HG02610 (cell line): ENCODE data around the gene PRR13.
"Not testable (repeated sequence)": the region's sequence is repeated elsewhere in the genome, so short reads cannot be mapped to it uniquely, and the experiment has no call there.

ENCODE experiments used
- ATAC-seq: cut with Tn5 transposase; IDR thresholded peaks from one replicate; pipeline ENCODE4 v1.9.1; 2021; ENCODE audit warnings: mild to moderate bottlenecking, moderate library complexity; ENCODE audit not compliant: unreplicated experiment

PRR13 gene, protein sequence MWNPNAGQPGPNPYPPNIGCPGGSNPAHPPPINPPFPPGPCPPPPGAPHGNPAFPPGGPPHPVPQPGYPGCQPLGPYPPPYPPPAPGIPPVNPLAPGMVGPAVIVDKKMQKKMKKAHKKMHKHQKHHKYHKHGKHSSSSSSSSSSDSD

DNA sequence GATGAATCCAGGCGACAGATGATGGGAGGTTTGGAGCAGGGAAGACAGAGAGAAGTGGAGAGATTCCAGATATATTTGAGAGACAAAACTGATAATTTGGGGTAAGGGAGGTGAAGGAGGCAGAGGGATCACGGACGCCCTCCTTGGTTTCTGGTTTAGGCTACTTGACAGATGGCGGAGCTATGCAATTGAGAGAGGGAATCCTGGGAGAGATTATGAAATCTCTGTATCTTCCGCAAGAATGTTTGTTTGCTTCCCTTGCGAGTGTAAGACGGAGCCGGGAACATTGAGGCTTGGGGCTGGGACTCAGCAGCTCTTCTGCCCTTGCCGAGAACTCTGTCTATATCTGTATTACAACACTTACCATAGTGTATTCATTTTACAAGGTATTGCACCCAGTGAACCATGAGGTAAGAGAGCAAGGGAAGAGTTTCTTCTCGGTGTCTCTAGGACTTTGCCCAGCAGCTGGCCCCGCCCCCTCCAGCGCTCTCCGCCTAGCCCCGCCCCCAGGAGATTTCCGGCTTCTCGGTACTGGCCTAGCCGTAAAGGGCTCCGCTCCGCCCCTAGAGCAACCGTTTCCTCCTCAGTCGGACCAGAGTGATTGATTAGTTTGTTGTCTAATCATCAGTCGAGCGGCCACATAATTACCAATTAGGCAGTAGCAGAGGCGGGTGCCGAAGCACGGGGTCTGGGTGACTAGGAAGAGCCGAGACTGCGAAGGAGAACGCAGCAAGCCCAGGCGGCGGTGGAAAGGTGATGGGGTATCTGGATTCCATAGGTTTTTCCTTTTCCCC lies at the start of gene PRR13:
PRR13 (plus strand) TSS at position 695 of the 794 bp plus-strand sequence. CDS start 981 bp downstream, outside the sequence.
- ATAC-seq: peak; percentile 96

DNA sequence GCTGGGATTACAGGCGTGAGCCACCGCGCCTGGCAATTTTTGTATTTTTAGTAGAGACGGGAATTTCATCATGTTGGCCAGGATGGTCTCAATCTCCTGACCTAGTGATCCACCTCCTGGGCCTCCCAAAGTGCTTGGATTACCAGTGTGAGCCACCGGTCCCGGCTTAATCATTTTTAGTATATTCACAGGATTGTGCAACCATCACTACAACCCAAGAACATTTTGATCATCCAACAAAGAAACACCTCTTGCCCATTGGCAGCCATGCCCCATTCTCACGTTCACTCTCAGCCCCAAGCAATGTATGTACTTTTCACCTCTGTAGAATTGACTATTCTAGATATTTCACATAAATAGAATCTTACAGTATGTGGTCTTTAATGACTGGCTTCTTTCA lies 41.6 kb upstream of the PRR13 start:
- ATAC-seq: no peak

DNA sequence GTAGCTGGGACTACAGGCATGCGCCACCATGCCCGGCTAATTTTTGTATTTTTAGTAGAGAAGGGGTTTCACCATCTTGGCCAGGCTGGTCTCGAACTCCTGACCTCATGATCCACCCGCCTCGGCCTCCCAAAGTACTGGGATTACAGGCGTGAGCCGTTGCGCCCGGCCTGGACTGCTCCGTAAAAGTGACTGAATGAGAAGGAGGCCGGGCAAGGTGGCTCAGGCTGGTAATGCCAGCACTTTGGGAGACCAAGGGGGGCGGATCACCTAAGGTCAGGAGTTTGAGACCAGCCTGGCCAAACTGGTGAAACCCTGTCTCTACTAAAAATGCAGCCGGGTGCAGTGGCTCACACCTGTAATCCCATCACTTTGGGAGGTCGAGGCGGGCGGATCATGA lies 39.2 kb upstream of the PRR13 start:
- ATAC-seq: not testable (repeated sequence)

DNA sequence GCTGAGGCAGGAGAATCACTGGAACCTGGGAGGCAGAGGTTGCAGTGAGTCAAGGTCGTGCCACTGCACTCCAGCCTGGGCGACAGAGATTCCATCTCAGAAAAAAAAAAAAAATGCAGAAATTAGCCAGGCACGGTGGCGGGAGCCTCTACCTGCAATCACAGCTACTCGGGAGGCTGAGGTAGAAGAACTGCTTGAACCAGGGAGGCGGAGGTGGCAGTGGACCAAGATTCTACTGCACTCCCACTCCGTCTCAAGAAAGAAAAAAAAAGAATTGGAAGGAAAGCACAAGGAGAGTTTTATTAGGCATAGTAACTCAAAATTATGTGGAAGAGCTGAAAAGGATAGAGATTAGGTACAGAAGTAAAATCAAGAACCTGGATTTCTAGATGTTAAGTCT lies 38.7 kb upstream of the PRR13 start:
- ATAC-seq: no peak

DNA sequence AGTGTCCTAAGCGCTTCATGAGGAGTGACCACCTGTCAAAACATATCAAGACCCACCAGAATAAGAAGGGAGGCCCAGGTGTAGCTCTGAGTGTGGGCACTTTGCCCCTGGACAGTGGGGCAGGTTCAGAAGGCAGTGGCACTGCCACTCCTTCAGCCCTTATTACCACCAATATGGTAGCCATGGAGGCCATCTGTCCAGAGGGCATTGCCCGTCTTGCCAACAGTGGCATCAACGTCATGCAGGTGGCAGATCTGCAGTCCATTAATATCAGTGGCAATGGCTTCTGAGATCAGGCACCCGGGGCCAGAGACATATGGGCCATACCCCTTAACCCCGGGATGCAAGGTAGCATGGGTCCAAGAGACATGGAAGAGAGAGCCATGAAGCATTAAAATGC lies 30.6 kb upstream of the PRR13 start:
- ATAC-seq: no peak

DNA sequence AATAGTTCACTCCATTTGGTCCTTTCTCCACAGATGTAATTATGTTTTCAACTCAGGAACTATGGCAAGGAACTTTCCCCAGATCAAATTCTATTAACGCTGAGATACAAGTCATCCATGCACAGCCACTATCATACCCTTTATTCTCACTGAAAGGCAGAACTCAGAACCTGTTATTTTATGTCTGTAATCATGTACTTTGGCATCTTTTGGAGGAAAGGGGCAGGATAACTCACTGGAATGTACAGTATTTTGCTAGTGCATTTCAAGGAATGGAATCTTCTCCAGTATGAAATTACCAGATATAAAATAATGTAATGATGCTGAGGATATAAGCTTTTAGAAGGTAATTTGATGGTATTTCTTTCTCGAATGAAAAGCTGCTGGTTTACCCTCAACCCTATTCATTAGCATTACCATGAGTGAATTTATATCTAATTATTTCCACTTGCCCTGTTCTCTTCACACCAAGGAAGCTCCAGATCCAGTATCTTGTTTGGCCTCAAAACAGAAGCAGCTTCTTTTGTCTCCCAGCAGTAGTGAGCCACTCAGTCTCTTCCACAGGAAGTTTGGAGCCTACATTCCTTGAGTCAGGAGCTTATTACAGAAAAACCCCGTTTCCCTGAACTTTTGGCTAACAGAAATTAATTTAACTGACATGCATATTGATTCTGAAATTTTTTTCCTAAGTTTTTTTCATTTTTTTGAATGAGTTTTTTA lies 27.9 kb upstream of the PRR13 start:
- ATAC-seq: no peak

DNA sequence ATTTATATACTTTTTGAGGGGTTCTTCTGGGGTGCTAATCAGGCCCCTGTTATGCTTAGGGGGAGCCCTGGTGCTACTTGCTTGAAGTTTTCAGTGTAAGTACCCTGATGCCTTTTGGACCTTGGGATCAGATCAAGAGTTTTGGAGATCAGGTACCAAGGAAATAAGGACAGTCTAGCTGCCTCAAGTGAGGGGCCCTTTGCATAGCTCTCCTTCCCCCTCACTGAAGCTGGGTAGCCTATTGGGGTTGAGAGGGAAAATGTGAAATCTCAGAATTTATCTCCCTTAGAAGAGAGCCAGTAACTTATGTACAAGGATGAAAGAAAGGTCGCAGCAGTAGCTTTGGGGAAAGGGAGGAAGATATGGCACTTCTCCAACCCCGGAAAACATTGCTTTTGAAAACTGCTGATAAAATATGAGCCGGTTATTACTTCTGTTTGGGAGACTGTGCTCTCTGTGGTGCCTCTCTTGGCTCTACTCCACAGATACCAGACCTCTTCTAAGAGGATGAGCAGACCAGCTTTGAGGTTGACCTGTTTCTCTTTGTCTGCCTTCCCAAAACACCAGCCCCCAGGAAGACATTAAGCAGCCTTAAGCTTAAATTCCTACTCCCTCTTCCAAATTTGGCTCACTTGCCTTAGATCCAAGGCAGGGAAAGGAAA lies 26.6 kb upstream of the PRR13 start:
- no peak for ATAC-seq

DNA sequence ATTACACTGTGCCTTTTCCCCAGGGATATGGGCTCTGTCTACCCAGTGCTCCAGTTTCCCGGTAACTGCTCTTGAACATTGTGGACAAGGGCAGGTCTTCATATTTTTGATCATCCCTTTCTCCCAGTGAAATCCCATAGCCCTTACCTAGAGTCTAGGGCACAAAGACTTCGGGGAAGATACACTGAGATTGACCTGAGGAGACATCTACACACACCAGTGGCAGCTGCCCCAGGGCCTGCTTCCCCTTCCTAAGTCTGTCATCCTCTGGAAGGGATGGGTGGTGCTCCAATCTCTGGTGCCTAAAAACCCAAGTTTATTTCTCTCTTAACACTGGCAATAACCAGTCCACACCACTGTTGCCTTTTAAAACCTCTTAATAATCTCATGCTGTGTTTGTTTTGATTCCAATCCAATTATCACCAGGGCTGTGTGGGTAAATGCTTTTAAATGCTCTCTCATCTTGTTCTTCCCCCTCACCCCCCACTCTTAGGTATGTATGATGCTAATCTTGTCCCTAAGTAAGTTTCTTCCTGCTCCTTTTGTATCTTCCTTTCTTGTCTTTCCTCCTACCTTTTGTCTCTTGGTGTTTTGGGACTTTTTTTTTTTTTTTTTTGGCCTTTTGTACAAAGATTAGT lies 25.7 kb upstream of the PRR13 start:
- ATAC-seq: not testable (repeated sequence)

DNA sequence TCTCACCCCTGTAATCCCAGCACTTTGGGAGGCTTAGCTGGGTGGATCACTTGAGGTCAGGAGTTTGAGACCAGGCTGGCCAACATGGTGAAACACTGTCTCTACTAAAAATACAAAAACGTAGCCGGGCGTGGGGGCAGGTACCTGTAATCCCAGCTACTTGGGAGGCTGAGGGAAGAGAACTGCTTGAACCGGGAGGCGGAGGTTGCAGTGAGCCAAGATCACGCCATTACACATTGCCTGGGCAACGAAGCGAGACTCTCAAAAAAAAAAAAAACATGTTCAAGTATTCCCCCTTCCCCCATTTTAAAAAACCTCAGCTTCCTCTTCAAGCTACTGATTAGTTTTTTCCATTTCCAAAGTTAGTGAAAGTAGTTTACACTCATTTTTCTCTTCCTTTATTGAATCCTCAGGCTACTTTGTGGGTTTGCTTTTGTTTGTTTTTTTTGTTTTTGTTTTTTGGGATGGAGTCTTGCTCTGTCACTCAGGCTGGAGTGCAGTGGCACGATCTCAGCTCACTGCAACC lies 24.2 kb upstream of the PRR13 start:
- ATAC-seq: not testable (repeated sequence)

DNA sequence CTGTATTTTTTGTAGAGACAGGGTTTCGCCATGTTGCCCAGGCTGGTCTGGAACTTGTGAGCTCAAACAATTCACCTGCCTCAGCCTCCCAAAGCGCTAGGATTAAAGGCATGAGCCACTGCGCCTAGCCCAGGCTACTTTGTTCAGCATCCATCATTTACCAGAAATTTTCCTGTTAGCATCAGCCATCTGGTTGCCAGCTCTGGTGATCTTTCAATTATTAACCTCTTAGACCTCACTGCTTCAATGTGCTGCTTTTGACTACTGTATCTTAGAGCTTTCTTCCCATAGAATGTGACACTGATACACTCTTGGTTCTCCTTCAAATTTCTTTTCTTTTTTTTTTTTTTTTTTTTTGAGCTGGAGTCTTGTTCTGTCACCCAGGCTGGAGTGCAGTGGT lies 23.3 kb upstream of the PRR13 start:
- no peak for ATAC-seq

DNA sequence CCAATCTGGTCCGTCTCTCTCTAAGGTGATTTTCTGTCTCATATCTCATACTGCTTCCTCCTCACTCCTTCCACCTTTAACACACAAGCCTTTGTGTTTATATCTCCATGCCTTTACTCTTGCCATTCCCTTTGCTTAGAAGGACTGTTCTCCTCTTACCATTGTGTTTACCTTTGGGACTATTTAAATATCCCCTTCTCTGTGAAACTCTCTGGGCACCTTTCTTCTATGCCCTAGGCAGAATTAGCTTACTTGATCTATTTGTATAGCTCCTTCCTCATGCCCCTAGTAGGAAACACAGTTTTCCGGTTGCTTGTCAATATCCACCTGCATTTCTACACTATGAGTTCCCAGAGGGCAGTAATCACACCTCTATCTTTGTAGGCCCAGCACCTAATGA lies 21.8 kb upstream of the PRR13 start:
- no peak for ATAC-seq

DNA sequence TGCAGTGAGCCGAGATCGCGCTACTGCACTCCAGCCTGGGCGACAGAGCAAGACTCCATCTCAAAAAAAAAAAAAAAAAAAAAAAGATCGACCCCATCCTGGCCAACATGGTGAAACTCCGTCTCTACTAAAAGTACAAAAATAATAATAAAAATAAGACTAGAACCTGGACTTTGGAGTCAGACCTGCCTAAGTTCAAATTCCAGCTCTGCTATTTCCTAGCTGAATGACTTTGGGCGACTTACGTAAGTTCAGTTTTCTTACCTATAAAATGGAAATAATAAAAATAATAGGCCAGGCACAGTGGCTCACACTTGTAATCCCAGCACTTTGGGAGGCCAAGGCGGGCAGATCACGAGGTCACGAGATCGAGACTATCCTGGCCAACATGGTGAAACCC lies 19.3 kb upstream of the PRR13 start:
- ATAC-seq: not testable (repeated sequence)

DNA sequence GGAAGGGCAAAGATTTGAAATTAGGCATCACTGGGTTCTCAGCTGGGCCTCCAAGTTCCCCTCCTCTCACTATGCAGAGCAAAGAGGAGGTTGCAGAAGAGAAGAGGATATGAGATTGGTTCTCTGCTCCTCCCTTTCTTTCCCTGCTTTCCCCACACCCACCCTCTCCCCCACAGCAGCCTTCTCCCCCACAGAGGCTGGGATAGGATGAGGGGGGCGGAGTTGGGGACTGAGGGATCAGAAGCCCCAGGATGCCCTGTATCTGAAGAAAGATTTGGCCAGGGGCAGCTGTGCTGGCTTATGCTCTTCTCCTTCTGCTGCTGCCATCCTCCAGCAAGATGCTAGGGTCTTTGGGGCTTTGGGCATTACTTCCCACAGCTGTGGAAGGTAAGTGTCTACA lies 17.9 kb upstream of the PRR13 start, which contains the start of gene AMHR2:
AMHR2 (plus strand) TSS at position 259 of the 400 bp plus-strand sequence; CDS start at position 339, 80 bp downstream.
- ATAC-seq: no peak

DNA sequence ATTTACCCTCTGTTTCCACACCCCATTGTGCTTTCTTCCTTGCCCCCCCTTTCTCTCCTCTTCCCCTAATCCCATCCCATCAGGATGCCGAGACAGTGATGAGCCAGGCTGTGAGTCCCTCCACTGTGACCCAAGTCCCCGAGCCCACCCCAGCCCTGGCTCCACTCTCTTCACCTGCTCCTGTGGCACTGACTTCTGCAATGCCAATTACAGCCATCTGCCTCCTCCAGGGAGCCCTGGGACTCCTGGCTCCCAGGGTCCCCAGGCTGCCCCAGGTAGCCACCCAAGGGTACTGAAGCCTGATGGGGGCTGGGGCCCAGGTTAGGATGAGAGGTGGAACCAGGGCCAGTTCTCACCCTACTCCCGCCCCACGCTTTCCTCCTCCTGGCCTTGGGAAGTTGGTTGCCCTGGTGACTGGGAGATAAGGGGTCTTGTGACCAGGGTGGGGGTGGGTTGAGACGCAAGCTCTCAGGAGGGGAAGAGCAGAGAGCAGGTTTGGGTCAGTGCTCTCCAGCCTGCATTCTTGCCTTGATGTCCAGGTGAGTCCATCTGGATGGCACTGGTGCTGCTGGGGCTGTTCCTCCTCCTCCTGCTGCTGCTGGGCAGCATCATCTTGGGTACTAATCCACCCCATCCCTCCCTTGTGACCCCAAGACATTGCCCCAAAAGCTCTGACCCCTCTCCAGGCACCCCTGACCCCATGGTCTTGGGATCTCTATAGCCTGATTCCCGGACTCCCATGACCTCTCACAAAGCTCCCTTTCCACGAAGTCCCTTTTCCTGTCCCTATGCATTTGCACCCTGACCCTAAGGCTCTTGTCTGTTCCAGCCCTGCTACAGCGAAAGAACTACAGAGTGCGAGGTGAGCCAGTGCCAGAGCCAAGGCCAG lies 16.7 kb upstream of the PRR13 start:
- no peak for ATAC-seq

DNA sequence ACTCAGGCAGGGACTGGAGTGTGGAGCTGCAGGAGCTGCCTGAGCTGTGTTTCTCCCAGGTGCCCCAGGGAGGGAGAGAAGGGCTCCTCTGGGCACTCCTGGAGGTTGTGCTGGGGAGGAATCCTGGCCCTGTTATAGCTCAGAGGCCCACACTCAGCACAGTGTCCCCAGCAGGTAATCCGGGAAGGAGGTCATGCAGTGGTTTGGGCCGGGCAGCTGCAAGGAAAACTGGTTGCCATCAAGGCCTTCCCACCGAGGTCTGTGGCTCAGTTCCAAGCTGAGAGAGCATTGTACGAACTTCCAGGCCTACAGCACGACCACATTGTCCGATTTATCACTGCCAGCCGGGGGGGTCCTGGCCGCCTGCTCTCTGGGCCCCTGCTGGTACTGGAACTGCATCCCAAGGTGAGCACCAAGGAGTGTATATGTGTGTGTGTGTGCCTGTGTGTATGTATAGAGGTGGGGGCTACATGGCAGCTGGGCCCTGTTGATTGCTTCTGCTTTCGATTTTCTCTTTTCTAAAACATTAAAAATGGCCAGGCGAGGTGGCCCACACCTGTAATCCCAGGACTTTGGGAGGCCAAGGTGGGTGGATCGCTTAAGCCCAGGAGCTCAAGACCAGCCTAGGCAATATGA lies 15.9 kb upstream of the PRR13 start:
- ATAC-seq: no peak

DNA sequence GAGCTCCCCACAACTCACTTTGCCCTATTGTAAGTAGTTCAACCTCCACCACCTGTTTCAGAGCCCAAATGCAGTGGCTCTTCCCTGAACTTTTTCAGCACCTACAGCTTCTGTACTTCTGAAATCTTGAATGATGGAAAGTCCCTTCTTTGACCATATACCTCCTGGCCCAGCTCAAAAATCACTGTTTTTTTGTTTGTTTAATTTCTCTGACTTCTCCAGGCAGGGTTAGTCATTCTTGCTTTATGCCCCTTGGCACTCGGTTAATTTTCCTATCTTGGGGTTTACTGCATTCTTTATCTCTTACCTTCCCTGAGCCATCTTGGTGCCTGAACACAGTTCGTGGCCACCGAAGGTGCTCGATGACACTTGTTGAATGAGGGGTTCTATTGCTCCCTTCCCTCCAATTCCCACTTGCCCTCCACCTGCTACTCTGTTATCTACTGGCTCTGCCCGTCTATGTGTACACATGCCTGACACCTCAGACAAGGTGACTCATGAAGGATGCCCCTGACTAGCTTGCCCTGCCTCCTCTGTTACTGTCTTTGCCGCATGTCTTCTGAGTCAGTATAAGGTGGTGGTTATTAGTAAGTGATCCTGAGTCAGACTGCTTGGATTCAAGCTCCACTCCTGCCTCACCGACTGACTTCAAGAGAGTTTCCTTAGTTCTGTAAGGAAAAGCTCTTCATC lies 13.5 kb upstream of the PRR13 start:
- ATAC-seq: no peak

DNA sequence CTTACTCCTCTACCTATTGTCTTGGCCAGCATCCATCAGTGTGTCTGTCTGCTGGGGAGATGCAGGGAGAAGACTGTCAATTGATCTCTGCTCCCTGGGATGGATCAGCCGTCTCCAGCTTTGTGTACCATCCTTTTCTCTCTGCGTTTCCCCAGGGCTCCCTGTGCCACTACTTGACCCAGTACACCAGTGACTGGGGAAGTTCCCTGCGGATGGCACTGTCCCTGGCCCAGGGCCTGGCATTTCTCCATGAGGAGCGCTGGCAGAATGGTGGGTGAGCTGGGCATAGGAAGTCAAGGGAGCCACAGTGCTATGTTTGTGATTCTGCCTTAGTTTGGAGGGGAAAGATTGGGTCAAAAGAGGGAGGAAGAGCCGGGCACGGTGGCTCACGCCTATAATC lies 12.8 kb upstream of the PRR13 start:
- no peak for ATAC-seq

DNA sequence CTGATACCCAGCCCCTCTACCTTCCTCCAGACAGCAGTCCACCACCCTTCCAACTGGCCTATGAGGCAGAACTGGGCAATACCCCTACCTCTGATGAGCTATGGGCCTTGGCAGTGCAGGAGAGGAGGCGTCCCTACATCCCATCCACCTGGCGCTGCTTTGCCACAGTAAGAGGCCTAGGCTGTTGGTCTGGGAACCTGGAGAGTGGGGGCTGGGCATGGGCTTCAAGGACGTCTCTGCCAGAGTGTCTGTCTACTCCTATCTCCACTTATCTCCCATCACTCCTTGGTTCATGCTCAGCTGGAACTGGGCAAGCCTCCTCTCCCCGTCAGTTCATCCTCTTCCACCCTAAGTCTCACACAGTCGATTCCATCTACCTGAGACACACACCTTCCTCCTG lies 11.4 kb upstream of the PRR13 start:
- ATAC-seq: no peak

DNA sequence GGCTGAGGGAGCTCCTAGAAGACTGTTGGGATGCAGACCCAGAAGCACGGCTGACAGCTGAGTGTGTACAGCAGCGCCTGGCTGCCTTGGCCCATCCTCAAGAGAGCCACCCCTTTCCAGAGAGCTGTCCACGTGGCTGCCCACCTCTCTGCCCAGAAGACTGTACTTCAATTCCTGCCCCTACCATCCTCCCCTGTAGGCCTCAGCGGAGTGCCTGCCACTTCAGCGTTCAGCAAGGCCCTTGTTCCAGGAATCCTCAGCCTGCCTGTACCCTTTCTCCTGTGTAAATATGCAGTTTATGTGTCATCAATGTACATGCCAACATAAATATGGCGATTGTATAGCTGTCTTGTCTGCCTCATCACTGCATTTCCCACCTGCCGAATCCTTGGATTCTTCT lies 10.3 kb upstream of the PRR13 start:
- ATAC-seq: no peak
